ENCODE measurements around the gene MRTFA.
"Not testable (repeated sequence)": the region's sequence is repeated elsewhere in the genome, so short reads cannot be mapped to it uniquely, and the experiment has no call there.

Gene MRTFA

DNA sequence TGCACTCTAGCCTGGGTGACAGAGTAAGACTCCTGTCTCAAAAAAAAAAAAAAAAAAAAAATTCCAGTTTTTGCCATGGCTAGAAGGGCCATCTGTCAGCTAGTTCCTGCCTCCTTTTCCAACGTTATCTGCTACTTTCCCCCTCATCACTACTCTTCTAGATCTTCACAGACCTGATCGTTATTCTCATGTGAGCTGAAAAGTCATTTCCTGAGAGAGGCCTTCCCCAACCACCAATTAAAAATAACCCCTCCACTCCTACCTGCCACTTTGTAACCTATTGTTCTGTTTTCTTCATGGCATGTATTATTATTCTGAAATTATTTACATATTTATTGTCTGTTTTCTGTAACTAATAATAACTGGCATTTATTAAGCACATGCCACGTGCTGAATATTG, 241.9 kb downstream of the MRTFA start:
- Histone ChIP-seq H3K27me3 (replicated peaks; ENCODE audit: control insufficient read depth, insufficient read depth, low read length, poor library complexity, severe bottlenecking) (no peaks in the 10 kb centered on the region), H3K9me3 (ENCODE audit: control insufficient read depth, low read length) (no peaks in the 10 kb centered on the region), H3K36me3 (ENCODE audit: control insufficient read depth, insufficient read depth, low read length) (no peaks in the 10 kb centered on the region), H3K27ac (ENCODE audit: insufficient read depth, low read length, poor library complexity, severe bottlenecking) (no peak overlapping the region), H3K4me1 (ENCODE audit: control insufficient read depth, insufficient read depth, low read length, poor library complexity, severe bottlenecking) (peaks cover 12% of the 10 kb centered on the region), H3K4me3 (ENCODE audit: insufficient read depth, low read depth, low read length, poor library complexity, severe bottlenecking) (no peak overlapping the region)
- DNase-seq = no peak

DNA sequence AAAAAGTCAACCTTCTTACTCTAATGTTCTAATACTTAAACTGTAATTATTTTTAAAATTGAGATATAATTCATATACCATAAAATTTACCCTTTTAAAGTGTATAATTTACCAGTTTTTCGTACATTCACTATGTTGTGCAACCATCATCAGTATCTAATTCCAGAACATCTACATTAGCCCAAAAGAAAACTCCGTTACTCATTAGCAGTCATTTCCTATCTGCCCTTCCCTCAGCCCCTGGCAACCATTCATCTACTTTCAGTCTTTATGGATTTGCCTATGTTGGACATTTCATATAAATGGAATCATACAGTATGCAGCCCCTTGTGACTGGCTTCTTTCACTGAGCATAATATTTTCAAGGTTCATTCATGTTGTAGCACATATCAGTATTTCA, 243.9 kb downstream of the MRTFA start:
- DNase-seq = no peak
- no peak overlapping the region for H3K4me3 ChIP-seq (ENCODE audit: insufficient read depth, low read depth, low read length, poor library complexity, severe bottlenecking)
- no peaks in the 10 kb centered on the region for H3K9me3 ChIP-seq (ENCODE audit: control insufficient read depth, low read length)

DNA sequence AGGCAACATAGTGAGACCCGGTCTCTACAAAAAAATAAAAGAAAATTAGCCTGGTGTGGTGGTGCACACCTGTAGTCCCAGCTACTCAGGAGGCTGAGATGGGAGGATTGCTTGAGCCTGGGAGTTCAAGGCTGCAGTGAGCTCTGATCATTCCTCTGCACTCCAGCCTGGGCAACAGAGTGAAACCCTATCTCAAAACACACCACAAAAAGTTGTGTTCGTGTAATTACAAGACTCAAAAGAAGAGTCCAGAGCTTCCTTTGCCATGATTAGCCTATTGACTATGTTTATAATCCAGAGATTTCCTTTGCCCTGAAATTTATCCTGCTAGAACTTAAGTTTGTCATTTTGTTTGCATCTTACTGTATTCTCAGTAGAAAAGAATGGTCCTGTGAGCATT, 245.1 kb downstream of the MRTFA start:
- Histone ChIP-seq H3K27ac (ENCODE audit: insufficient read depth, low read length, poor library complexity, severe bottlenecking) (no peak overlapping the region), H3K4me1 (ENCODE audit: control insufficient read depth, insufficient read depth, low read length, poor library complexity, severe bottlenecking) (no peaks in the 10 kb centered on the region)

More for the DNA sequence above, 243.9 kb downstream of the MRTFA start:
- Histone ChIP-seq H3K4me1 (ENCODE audit: control insufficient read depth, insufficient read depth, low read length, poor library complexity, severe bottlenecking) (no peaks in the 10 kb centered on the region), H3K27me3 (replicated peaks; ENCODE audit: control insufficient read depth, insufficient read depth, low read length, poor library complexity, severe bottlenecking) (no peaks in the 10 kb centered on the region), H3K27ac (ENCODE audit: insufficient read depth, low read length, poor library complexity, severe bottlenecking) (no peak overlapping the region), H3K36me3 (ENCODE audit: control insufficient read depth, insufficient read depth, low read length) (no peaks in the 10 kb centered on the region)

DNA sequence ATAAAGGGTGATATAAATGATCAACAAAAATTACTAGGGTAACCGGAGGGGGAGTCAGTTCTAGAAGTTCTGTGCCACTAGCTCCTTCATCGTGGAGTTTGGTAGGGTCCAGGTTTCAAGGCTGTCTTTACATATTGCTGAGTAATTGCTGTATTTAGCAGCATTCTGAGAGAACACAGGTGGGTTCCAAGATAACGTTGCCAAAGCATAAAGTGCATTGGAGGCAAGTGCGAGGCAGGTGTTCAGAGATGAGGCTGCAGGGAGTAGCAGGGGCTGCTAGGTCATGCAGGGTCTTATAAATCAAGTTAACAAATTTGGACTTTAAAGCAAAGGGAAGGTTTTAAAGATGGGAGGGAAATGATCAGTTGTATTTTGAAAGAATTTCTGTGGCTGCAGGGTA, 248.3 kb downstream of the MRTFA start:
- Histone ChIP-seq H3K27me3 (replicated peaks; ENCODE audit: control insufficient read depth, insufficient read depth, low read length, poor library complexity, severe bottlenecking) (no peaks in the 10 kb centered on the region), H3K36me3 (ENCODE audit: control insufficient read depth, insufficient read depth, low read length) (no peaks in the 10 kb centered on the region), H3K4me3 (ENCODE audit: insufficient read depth, low read depth, low read length, poor library complexity, severe bottlenecking) (no peak overlapping the region), H3K4me1 (ENCODE audit: control insufficient read depth, insufficient read depth, low read length, poor library complexity, severe bottlenecking) (peaks cover 17% of the 10 kb centered on the region), H3K9me3 (ENCODE audit: control insufficient read depth, low read length) (no peaks in the 10 kb centered on the region), H3K27ac (ENCODE audit: insufficient read depth, low read length, poor library complexity, severe bottlenecking) (no peak overlapping the region)
- no peak for DNase-seq

More for the DNA sequence above, 245.1 kb downstream of the MRTFA start:
- no peak for DNase-seq
- Histone ChIP-seq H3K4me3 (ENCODE audit: insufficient read depth, low read depth, low read length, poor library complexity, severe bottlenecking) (no peak overlapping the region), H3K9me3 (ENCODE audit: control insufficient read depth, low read length) (no peaks in the 10 kb centered on the region), H3K36me3 (ENCODE audit: control insufficient read depth, insufficient read depth, low read length) (no peaks in the 10 kb centered on the region), H3K27me3 (replicated peaks; ENCODE audit: control insufficient read depth, insufficient read depth, low read length, poor library complexity, severe bottlenecking) (no peaks in the 10 kb centered on the region)

DNA sequence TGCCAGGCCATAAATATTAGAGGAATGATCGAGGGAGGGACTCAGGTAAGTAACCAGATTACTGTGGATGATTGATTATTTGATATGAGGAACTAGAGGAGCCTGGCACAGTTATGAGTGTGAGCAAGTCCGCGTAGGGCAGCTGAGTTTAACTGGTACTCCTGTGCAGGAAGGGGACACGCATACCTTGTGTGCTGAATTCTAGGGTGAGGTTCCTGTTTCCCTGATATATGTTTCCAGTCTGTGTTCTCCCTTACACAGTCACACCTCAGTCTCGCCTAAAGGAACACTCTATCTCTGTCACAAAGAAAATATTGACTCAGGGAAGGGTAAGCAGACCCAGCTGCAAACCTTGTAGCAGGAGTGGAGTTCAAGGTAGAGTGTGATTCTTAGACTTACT, 248.8 kb downstream of the MRTFA start:
- DNase-seq = no peak
- Histone ChIP-seq H3K27me3 (replicated peaks; ENCODE audit: control insufficient read depth, insufficient read depth, low read length, poor library complexity, severe bottlenecking) (no peaks in the 10 kb centered on the region), H3K36me3 (ENCODE audit: control insufficient read depth, insufficient read depth, low read length) (no peaks in the 10 kb centered on the region), H3K4me1 (ENCODE audit: control insufficient read depth, insufficient read depth, low read length, poor library complexity, severe bottlenecking) (peaks cover 17% of the 10 kb centered on the region), H3K27ac (ENCODE audit: insufficient read depth, low read length, poor library complexity, severe bottlenecking) (no peak overlapping the region), H3K4me3 (ENCODE audit: insufficient read depth, low read depth, low read length, poor library complexity, severe bottlenecking) (no peak overlapping the region), H3K9me3 (ENCODE audit: control insufficient read depth, low read length) (no peaks in the 10 kb centered on the region)

DNA sequence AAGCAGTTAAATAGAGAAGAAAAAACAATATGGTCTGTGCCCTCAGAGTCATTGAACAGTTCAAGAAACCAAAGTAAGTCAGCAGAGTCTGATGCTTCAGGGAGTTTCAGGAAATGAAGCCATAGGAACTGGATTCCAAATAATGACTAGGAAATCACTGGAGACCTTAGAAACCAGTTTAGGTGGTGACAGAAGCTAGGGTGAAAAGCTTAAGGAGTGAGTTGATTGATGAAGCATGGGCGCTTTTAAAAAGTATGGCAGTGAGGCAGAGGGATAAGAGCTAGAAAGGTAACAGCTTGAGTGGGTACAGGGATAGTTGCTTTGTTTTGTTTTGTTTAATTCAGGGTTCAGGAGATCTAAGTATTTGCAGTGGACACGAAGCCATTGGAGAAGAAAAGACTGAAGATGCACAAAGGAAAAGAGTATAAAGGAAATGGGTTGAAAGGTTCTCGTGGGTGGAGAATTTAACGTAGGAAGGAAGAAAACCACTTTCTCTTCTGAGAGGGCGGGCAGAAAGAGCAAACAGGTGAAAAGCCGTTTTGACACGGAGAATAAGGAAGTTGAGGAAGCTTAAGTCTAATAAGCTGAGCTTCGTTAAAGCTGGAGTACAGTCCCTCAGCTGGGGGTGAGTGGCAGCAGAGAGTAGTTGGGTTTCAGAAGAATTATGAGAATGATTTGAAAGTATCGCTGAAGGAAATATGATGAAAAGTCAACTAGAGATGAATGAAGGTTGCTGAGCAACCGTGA, 251.3 kb downstream of the MRTFA start:
- H3K36me3 ChIP-seq (ENCODE audit: control insufficient read depth, insufficient read depth, low read length) = no peaks in the 10 kb centered on the region
- H3K9me3 ChIP-seq (ENCODE audit: control insufficient read depth, low read length) = no peaks in the 10 kb centered on the region
- peak overlapping the region; percentile 15 for H3K4me3 ChIP-seq (ENCODE audit: insufficient read depth, low read depth, low read length, poor library complexity, severe bottlenecking)
- peak in 1 of 3 donors; percentile 5 for DNase-seq
- peak overlapping the region; percentile 48 for H3K27ac ChIP-seq (ENCODE audit: insufficient read depth, low read length, poor library complexity, severe bottlenecking)
- H3K4me1 ChIP-seq (ENCODE audit: control insufficient read depth, insufficient read depth, low read length, poor library complexity, severe bottlenecking) = peaks cover 17% of the 10 kb centered on the region
- no peaks in the 10 kb centered on the region for H3K27me3 ChIP-seq (replicated peaks; ENCODE audit: control insufficient read depth, insufficient read depth, low read length, poor library complexity, severe bottlenecking)

DNA sequence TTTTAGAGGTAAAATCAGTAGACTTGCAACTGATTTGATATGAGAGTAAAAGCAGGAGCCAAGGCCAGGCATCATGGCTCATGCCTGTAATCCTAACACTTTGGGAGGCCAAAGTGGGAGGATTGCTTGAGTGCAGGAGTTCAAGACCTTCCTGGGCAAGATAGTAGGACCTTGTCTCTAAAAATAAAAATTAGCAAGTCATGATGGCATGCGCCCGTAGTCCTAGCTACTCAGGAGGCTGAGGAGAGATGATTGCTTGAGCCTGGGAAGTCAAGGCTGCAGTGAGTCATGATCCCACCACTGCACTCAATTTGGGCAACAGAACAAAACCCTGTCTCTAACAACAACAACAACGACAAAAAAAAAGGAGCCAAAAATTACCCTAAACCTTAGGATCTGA, 252.6 kb downstream of the MRTFA start:
- Histone ChIP-seq H3K27ac (ENCODE audit: insufficient read depth, low read length, poor library complexity, severe bottlenecking) (no peak overlapping the region), H3K9me3 (ENCODE audit: control insufficient read depth, low read length) (no peaks in the 10 kb centered on the region), H3K4me1 (ENCODE audit: control insufficient read depth, insufficient read depth, low read length, poor library complexity, severe bottlenecking) (peaks cover 17% of the 10 kb centered on the region), H3K36me3 (ENCODE audit: control insufficient read depth, insufficient read depth, low read length) (no peaks in the 10 kb centered on the region), H3K27me3 (replicated peaks; ENCODE audit: control insufficient read depth, insufficient read depth, low read length, poor library complexity, severe bottlenecking) (no peaks in the 10 kb centered on the region), H3K4me3 (ENCODE audit: insufficient read depth, low read depth, low read length, poor library complexity, severe bottlenecking) (no peak overlapping the region)
- no peak for DNase-seq

DNA sequence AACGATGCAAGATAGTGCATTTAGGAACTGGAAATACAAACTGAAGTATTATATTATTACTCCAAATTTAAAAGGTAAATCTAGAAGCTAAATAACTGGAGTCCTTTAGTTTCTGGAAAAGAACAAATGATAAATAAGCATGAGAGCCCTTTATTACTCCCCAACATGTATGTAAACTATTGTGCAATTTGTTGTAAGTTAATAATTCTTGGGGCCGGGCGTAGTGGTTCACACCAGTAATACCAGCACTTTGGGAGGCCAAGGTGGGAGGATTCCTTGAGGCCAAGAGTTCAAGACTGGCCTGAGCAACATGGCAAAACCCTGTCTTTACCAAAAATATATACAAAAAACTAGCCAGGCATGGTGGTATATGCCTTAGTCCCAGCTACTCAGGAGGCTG, 255.1 kb downstream of the MRTFA start:
- H3K36me3 ChIP-seq (ENCODE audit: control insufficient read depth, insufficient read depth, low read length) = no peaks in the 10 kb centered on the region
- no peak overlapping the region for H3K4me3 ChIP-seq (ENCODE audit: insufficient read depth, low read depth, low read length, poor library complexity, severe bottlenecking)
- no peaks in the 10 kb centered on the region for H3K9me3 ChIP-seq (ENCODE audit: control insufficient read depth, low read length)
- no peak overlapping the region for H3K27ac ChIP-seq (ENCODE audit: insufficient read depth, low read length, poor library complexity, severe bottlenecking)
- peaks cover 17% of the 10 kb centered on the region for H3K4me1 ChIP-seq (ENCODE audit: control insufficient read depth, insufficient read depth, low read length, poor library complexity, severe bottlenecking)
- H3K27me3 ChIP-seq (replicated peaks; ENCODE audit: control insufficient read depth, insufficient read depth, low read length, poor library complexity, severe bottlenecking) = no peaks in the 10 kb centered on the region
- no peak for DNase-seq

DNA sequence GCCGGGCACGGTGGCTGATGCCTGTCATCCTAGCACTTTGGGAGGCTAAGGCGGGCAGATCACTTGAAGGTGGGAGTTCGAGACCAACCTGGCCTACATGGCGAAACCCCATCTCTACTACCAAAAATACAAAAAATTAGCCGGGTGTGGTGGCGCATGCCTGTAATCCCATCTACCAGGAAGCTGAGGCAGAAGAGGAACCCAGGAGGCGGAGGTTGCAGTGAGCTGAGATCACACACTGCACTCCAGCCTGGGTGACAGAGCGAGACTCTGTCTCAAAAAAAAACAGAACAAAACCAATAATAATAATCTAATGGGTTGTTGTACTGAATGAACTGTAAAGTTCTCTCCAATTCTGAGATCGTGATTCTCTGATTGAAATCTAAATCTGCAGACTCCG, 258.1 kb downstream of the MRTFA start:
- H3K4me1 ChIP-seq (ENCODE audit: control insufficient read depth, insufficient read depth, low read length, poor library complexity, severe bottlenecking); H3K27me3 ChIP-seq (replicated peaks; ENCODE audit: control insufficient read depth, insufficient read depth, low read length, poor library complexity, severe bottlenecking); H3K27ac ChIP-seq (ENCODE audit: insufficient read depth, low read length, poor library complexity, severe bottlenecking); DNase-seq; H3K9me3 ChIP-seq (ENCODE audit: control insufficient read depth, low read length); H3K4me3 ChIP-seq (ENCODE audit: insufficient read depth, low read depth, low read length, poor library complexity, severe bottlenecking); H3K36me3 ChIP-seq (ENCODE audit: control insufficient read depth, insufficient read depth, low read length): not testable (repeated sequence)

DNA sequence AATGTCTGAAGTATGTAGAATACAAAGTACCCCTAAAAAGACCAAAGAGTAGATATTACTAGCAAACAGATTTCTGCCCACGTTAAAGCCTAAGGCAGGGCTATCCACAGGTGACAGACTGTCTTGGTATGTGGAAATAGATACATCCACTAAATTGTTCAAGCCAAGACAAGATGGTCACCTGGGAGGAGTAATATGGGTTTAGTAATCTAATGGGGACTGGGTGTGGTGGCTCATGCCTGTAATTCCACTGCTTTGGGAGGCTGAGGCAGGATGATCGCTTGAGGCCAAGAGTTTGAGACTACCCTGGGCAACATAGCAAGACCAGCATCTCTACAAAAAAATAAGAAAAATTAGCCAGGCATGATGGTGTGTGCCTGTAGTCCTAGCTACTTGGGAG, 258.6 kb downstream of the MRTFA start:
- H3K4me1 ChIP-seq (ENCODE audit: control insufficient read depth, insufficient read depth, low read length, poor library complexity, severe bottlenecking) = no peaks in the 10 kb centered on the region
- H3K27me3 ChIP-seq (replicated peaks; ENCODE audit: control insufficient read depth, insufficient read depth, low read length, poor library complexity, severe bottlenecking) = no peaks in the 10 kb centered on the region
- no peak overlapping the region for H3K27ac ChIP-seq (ENCODE audit: insufficient read depth, low read length, poor library complexity, severe bottlenecking)
- DNase-seq = no peak
- no peak overlapping the region for H3K4me3 ChIP-seq (ENCODE audit: insufficient read depth, low read depth, low read length, poor library complexity, severe bottlenecking)
- no peaks in the 10 kb centered on the region for H3K9me3 ChIP-seq (ENCODE audit: control insufficient read depth, low read length)
- no peaks in the 10 kb centered on the region for H3K36me3 ChIP-seq (ENCODE audit: control insufficient read depth, insufficient read depth, low read length)
